GM19035 (cell line): Measurements from ENCODE around the gene MBOAT7.

Source experiments
- ATAC-seq: cut with Tn5 transposase; IDR thresholded peaks from one replicate; pipeline ENCODE4 v1.9.1; 2021; ENCODE audit not compliant: unreplicated experiment

Gene MBOAT7

DNA sequence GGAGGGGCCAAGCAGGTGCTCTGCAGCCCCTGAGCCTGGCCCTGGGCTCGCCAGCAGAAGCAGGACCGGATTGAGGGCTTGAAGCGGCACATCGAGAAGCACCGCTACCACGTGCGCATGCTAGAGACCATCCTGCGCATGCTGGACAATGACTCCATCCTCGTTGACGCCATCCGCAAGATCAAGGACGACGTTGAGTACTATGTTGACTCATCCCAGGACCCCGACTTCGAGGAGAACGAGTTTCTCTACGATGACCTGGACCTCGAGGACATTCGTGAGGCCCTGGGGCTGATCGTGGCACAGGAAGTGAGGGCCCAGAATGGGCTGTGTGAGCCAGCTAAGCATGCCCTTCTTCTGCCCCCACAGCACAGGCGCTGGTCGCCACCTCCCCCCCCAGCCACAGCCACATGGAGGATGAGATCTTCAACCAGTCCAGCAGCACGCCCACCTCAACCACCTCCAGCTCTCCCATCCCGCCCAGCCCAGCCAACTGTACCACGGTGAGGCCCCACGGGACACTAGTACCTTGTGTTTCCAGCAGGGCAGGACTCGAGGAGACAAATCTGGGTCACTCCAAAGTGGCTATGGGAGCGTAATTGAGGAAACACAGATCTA, 43.7 kb downstream of the MBOAT7 start:
- ATAC-seq, result no peak

DNA sequence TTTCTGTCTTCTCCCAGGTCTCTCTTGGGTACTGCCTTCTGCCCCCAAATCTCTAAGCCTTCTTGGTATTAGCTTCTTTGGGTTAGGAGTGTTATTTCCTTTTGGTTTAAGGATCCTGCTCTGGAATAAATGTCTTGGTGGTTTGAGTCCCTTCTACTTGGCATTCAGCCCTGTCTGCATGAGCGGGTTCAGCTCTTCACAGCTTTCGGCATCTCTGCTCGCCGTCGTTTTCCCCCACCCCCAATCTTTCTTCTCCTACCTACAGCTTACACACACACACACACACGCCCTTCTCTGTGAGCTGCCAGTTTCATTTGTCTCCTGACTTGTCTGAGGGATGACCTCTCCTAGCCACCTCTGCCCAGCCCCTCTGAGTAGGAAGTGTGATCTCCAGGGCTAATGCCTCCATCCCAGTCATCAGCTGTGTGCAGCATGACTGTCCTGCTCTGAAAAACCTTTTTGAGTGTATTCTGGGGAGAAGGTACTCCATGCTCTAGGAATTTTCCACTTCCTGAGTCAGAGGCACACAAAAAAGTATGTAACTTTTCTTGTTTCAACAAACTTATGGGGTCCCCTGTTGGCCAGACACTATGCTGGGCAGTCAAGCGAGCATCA, 47.1 kb downstream of the MBOAT7 start:
- ATAC-seq, result no peak

DNA sequence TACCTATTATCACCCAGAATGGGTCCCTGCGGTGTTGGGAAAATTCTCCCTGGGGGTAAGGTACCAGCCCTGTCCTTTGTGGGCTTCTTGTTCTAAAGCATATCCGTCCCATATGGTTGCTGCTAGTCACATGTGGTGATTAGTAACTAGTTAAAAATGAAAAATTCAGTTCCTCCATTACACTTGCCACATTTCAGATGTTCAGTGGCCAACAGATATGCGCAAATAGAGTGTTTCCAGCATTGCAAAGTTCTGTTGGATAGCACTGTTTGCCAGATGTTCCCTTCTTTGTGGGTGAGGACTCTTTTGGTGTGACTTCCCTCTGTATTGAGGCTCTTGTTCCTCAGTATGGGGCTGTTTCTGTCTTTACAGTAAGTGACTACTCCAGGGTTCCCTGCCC, 48.0 kb downstream of the MBOAT7 start:
- no peak for ATAC-seq

DNA sequence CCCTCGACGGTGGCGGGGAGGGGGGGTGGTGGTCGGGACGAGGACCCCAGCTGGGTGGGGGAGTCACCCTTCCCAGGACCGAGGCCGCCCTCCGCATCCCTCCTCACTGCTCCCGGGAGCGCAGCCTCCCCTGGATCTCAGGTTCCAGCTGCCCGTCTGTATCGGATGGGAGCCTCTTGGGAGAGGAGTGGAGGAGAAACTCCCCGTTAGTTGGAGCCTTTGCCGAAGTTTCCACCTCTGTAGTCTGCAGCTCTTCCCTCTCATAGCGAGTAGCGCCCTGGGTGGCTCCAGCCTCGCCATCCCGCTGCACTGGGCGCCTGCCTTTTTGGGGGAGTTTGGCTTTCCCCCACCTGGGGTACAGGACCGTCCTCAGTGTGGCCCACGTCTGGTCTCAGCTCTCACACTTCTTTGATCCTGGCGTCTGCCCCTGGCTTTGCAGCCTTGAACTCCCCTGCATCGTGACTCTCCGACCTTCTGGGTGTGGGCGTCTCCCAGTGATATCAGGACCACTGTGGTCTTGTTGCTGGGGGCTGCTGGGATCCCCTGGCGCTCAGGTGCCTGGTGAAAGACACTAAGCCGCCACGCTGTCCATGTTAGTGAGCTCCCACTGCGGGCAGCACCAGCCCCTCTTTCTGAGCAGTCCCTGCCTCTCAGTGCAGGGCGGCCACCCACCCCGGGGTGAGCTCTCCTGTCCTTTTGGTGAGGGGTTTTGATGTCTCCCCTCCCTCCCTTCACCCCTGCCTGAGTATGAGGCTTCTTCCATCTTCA, 50.7 kb downstream of the MBOAT7 start:
- no peak for ATAC-seq

DNA sequence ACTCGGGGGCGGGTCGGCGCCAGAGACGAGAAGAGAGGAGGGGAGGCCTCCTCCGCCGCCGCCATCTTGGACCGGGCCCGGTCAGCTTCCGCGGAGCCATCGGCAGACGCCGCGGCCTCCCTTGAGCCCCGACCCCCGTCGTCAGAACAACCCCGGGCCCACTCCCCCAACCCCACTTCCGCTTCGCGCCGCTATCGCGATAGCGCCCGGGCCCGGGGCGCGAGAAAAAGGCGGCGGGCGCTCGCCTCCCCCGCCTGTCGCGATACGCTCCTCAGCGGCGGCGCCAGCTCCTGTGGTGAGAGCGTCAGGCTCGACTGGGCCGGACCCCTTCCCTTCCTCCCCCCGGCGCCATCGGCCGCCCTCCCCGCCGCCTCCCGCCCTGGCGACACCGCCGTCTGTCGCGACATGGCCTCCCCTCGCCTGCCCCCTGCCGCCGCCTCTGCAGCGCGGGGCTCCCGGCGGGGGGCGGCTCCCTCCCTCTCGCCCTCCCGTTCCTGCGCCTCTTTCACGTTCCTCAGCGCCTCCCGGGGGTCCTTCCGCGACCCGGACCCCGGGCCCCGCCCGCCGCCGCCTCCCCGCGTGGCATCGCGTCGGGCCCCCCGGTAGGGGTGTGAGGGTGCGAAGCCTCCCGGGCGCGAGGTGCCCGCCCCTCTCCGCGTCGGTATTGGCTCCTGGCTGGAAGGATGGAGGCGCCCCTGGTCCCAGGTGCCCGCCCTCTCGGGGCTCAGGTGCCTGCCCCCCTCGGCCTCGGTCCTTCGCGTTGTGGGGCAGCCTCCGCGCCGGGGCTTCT, 51.5 kb downstream of the MBOAT7 start, which contains the start of gene CNOT3:
Gene CNOT3 (plus strand): TSS at position 64 of the 790 bp plus-strand sequence. CDS start 5,217 bp downstream, outside the sequence.
- no peak for ATAC-seq

DNA sequence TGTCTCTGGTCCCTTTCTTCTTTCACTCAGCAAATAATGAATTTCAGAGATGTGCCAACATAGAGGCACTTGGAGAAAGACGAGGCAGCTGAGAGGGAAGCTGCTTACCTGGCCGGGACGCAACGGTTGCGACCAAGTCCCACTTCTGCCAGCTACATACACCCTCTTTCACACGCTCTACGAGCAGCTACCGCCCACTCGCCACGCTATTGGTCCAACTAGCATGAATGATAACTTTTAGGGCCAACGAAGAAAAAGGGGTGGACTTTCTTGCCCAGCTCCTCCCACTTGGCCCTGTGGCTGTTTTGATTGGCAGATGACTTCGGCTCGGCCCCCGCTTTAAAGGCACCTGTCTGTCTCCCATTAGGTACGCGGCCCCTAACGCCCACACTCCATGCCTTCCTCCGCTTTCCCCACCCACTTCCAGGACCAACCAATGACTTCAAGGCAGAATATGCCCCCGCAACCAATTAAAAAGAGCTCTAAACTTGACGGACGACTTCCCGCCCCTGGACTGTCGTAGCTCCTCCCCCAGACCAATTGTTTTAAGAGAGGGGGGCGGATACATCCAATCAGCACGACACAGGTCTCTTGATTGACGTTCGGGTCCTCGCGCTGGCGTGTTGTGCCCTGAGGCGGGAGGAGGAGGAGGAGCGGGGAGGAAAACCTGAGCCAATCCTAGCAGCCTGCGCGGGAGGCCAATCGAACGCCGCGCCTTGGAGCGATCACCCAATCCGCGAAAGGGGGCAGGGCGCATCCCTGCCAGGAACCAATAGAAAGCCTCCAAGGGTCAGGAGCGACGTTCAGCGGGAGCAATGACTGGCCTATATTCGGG, 52.3 kb downstream of the MBOAT7 start:
- ATAC-seq, result peak; percentile 80

DNA sequence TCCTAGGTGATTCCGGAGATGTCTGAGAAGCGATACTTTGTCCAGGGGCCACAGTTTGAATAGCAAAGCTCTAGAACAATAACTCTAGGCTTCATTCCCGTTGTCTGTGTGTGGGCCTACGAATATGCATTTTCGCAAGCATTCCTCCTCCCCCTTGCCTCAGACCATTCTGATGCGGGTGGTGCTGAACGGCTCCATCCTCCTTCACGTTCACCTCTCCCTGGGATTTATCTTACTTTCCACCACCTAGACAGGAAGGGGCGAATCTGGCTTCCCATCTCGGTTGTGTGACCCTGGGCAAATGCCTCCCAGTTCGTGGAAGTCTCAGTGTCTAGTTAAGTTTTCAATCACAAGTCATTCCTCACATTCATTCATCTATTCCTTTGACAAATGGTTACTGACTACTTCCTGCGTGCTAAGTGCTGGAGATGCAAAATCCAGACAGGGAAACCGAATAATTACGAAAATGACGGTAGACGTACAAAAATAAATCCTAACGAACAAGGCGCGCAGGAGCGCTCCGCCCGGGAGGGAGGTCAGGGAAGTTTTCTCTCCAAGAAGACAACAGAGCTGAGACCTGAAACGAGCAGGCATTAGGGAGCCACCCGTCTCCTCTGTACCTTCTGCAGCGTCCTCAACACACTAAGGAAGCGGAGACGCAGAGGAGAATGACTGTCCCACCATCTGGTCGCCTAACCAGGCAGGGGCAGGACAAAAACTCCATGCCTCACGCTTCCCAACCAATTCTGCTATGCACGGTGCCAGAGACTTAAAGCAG, 53.1 kb downstream of the MBOAT7 start:
- no peak for ATAC-seq

DNA sequence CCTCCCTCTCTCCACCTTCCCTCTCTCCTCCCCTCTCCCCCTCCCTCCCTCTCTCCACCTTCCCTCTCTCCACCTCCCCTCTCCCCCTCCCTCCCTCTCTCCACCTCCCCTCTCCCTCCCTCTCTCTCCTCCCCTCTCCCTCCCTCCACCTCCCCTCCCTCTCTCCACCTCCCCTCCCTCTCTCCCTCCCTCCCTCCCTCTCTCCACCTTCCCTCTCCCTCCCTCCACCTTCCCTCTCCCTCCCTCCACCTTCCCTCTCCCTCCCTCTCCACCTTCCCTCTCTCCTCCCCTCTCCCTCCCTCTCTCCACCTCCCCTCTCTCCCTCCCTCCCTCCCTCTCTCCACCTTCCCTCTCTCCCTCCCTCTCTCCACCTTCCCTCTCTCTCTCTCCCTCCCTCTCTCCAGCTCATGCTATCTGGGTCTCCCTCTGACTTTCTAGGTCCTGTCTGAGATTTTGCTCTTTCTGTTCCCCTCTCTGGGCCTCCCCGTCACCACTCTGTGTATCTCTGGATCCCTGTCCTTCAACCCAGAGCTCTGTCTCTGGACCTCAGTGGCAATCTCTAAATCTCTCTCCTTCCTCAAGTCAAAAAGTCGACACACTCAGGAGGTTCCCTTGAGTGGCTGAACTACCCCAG, 55.3 kb downstream of the MBOAT7 start:
- no peak for ATAC-seq

DNA sequence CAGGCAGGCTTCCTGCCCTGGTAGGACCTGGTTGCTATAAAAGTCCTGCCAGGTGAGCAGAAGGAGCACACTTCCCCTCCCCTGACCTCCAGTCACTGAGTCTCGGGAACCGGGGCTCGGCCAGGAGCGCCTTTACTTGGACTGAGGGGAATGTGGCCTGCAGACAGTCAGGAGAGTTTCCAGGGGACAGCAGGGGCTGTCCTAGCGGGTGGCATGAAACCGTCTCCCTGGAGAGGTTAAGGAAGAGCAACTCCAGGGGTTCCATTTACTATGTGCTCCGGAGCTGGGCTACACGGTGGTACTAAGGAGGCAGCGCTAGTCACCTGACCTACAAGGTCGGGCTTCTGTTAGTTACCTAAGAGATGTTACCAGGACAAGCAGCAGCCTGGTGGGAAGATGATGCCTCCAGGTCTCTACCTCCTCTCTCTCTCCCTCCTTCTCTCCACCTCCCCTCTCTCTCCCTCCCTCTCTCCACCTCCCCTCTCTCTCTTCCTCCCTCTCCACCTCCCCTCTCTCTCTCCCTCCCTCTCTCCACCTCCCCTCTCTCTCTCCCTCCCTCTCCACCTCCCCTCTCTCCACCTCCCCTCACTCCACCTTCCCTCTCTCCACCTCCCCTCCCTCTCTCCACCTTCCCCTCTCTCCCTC, 55.9 kb downstream of the MBOAT7 start:
- ATAC-seq, result no peak

DNA sequence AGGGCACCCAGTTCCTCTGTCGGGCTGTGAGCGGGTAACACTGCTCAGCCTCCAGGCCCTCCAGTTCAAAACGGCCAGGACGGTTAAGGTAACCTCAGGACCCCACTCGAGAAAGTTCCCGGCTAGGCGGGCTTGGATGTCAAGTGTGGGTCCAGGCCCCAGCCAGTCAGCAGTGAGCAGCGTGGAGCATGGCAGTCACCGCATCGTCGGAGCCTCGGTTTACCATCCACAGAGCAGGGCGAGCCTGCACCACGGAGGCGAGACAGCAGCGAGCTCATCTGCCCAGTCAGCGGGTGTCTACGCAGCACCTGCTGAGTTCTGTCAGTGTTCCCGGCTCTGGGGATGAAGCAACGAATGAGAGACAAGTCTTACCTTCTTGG, 59.8 kb downstream of the MBOAT7 start:
- ATAC-seq, result no peak

DNA sequence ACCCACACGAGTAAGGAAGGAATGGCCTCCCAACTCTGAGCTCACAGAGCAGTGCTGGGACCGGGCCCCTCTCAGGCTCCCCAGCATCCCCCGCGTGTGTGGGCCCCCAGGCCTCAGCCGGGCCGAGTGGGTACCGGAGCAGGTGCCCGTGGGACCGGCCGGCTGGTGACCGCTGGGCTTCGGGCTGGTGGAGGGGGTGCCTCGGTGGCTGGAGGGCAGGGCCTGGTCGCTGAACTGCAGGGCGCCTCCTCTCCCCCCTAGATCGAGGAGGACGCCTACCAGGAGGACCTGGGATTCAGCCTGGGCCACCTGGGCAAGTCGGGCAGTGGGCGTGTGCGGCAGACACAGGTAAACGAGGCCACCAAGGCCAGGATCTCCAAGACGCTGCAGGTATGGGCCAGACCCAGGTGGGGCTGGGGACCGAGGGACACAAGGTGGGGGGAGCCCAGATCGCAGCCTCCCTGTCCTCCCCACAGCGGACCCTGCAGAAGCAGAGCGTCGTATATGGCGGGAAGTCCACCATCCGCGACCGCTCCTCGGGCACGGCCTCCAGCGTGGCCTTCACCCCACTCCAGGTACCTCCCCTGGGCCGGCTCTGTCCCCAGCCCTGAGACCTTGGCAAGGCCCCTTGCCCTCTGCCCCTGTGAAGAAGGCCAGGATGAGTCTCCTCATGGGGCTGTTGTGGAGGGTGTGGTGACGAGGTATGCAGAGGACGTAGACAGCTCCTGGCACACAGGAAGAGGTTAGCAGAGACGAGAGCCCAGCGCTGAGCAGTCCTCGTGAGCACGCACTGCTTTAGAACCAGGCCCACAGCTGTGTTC, 60.4 kb downstream of the MBOAT7 start:
- ATAC-seq, result no peak

DNA sequence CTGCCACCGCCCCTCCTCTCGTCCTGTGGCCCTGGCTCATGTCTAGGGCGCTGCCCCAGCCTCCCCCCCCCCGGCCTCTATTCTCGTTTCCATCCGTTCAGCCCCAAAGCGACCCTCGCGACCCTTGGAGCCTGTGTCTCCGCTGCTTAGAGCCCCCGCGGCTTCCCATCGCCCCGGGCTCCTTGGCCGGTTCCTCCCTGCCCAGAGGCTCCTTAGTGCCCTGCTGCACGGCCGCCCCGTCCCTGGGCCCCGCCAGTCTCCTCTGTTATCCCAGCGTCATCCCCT, 61.0 kb downstream of the MBOAT7 start:
- ATAC-seq, result no peak

DNA sequence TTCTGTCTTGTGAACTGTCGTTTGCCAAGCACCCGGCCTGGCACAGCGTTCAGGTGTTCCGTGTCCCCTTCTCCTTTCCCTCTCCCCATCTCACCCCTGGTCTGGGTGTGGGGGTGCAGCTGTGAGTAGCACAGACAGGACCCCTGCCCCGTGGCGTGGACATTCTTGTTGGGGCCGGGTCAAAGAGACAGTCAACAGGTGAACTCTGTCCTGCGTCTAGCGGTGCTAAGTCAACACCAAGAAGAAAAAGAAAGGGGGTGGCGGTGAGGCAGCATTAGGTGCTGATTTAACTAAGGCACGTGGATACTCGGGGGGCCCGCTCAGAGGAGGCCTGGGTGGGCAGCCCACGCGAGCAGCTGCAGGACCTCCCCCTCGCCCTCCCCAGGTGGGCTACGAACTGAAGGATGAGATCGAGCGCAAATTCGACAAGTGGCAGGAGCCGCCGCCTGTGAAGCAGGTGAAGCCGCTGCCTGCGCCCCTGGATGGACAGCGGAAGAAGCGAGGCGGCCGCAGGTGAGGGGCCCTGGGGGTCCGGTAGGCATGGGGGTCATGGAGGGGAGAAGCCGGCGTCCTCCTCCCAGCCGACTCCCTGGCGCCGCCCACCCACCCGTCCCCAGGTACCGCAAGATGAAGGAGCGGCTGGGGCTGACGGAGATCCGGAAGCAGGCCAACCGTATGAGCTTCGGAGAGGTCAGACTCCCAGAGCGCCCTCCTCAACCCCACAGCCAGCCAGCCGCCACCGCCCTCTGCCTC, 61.5 kb downstream of the MBOAT7 start:
- ATAC-seq, result no peak

DNA sequence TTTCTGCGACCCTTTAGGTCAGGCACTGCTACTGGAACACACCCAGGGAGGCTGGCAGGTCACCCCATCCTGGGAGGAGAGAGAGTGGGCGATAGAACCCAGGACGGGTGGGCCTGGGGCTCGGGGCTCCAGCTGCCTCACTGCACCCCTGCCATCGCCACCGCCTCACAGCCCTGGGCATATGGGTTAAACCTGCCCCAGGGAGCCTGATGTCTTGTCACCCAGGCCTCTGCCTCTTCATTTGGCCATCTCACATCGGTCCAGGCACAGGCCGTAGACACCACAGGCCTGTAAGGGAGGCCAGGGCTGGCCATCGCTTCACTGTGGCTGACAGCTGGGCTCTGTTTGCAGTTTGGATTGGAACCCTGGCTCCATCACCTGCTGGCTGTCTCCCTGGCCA, 63.7 kb downstream of the MBOAT7 start:
- no peak for ATAC-seq

DNA sequence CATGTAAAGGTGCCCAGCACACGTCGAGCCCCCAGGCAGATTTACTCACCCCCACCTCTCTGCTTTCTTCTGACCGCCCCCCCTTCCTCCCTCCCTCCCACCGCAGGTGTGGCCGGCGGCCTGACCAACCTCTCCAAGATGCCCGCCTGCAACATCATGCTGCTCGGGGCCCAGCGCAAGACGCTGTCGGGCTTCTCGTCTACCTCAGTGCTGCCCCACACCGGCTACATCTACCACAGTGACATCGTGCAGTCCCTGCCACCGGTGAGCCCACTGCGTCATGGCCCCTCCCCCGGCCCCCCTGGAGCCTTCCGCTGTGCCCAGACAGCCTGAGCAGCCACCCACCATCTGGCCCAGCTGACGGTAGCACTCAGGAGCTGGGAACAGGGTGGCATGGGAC, 65.0 kb downstream of the MBOAT7 start:
- no peak for ATAC-seq

DNA sequence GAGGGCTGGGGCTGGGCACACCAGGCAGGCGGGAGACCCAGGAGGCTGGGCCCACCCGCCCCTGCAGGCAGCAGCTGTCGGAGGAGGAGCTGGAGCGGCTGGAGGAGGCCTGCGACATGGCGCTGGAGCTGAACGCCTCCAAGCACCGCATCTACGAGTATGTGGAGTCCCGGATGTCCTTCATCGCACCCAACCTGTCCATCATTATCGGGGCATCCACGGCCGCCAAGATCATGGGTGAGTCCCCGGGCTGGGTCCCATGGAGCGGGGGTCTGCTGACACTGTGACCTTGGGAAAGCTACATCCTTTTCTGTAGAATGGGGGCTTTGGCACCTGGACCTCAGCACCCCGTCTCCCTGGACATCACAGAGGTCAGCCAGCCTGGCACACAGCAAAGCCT, 65.7 kb downstream of the MBOAT7 start:
- ATAC-seq, result no peak
